NCI-H1092 treated with DMSO at 0.1 percent for 48 hours (cell line): ENCODE data around the gene TRIO.

ENCODE experiments used
- DNase-seq: peaks from one replicate; lab custom pipeline; 2025; lab: John Stamatoyannopoulos, UW

TRIO gene

GRCh38 chr5:14123551-14123950 is 19.6 kb upstream of the TRIO start:
- no peak for DNase-seq

GRCh38 chr5:14123974-14124482 is 19.1 kb upstream of the TRIO start:
- no peak for DNase-seq

DNA sequence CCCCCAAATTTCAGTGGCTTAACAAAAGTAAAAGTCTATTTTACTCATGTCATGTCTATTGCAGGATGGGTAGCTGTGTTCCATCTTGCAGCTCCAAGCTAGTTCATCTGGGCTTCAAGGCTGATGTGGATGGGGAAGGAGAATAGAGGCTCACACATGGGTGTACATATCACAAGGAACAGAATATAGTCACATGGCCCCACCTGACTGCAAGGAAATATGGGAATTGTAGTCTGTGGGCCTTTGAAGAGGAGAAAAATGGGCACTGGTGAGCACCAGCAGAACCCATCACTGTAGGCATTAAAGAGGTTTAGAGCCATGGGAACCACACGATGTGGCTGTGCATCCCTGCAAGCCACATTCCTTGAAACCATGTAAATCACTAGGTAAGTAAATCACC is 17.9 kb upstream of the TRIO start:
- no peak for DNase-seq

DNA sequence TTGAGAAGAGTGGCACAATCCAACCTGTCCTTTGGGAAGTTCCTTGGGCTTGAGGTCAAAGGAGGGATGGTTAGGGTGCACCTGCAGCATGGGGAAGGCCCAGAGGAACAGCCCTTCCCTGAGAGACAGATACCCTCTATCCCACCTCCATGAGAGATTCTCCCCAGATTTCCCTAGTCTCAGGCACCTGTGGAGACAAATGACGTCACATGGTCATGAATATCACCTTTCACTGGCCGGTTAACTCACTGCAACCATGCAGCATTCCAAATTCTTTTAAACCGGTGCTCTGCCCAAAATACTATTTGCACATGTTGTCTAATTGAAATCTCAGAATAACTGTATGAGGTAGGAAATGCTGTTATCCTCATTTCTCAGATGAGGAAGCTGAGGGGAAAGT is 15.6 kb upstream of the TRIO start:
- no peak for DNase-seq

DNA sequence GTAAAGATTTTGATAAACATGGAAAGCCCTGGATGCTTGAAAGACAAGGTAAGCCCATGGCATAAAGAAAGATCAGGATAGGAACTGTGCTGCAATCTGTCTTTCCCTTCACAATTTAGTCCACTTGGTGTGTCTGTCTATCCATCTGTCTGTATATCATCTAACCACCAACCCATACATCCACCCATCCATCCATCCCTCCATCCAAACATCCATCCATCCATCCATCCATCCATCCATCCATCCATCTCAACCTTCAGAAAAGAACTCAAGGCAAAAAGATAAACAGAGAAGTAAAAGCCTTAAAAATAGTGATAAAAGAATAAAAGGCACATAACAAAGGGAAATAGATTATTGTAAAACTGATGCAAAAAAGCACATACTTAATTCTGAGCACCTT is 15.1 kb upstream of the TRIO start:
- no peak for DNase-seq

GRCh38 chr5:14129123-14129522 is 14.0 kb upstream of the TRIO start:
- DNase-seq = no peak

DNA sequence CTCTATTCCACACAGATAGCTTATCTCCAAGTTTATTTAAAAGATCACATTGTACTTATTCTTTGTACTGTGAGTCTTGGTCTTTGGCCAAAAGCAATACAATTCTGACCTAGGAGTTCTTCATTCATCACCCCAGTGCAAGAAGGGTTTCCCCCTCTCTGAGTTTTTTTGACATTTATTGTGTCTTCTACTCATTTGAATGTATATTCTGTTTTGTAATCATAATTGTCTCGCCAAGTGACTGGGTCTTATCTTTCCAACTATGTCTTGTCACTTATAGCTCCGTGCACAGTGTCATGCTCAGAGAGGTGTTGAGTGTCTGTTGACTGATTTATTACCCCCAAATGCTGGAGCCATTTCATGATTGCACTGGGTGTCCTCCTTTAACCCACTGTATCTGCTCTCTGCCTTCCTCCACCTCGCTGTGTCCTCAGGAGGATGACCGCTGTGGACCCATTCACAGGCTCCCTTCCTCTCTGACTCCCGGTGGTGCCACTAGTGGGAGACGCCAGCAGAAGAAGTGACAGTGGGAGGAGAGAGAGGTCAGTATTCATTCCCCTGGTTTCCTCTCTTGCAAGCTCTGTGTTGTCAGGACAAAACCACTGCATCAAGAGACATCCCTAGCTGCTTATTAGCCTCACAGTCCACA is 11.2 kb upstream of the TRIO start:
- no peak for DNase-seq

- DNase-seq = no peak
These were observed 9.7 kb upstream of the TRIO start for GRCh38 chr5:14133394-14133793.

- DNase-seq = peak; percentile 8
These were observed 9.1 kb upstream of the TRIO start for GRCh38 chr5:14134083-14134482.

- no peak for DNase-seq
These were observed 8.4 kb upstream of the TRIO start for GRCh38 chr5:14134771-14135170.

- DNase-seq = no peak
These were observed 7.5 kb upstream of the TRIO start for GRCh38 chr5:14135621-14136020.

- no peak for DNase-seq
These were observed 6.9 kb upstream of the TRIO start for GRCh38 chr5:14136228-14136627.

DNA sequence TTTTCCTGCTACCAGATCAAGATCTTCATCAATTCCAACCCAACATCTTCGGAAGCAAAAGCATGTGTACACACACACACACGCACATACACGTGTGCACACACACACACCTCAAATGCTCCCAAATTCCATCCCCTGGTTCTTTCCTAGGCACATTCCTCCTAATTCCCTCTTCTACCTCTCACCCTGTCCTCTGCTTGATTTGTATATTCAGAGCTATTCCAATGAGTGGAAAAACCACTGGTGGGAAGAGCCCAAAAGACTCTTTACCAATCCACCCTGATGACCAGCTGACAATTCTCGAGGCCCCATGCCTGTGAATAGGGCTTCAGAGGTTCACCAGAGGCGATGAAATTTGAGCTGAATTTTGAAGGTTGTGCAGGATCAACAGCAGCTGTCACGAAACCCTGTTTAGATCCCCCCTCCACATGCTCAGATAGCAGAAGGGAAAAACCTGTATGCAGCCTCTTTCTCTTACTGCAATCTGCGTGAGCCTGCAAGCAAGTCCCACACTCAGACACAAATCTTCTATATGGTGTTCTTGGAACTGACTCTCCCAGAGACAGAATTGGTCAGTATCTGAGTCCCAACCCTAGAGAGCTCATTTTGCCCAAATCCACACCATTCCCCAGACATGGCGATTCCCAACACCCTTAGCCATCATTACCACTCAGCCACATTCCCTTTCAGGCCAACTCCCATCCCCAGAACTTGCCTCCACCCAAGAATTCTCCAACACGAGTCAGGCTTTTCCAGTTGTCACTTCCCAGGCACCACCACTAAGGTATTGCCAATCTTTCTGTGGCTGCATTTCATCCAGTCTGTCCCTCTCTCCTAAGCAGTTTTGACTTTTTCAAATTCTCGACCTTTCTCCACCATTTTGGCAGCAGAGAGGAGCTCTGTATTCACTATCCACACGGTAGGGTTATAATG is 4.3 kb upstream of the TRIO start:
- no peak for DNase-seq

DNA sequence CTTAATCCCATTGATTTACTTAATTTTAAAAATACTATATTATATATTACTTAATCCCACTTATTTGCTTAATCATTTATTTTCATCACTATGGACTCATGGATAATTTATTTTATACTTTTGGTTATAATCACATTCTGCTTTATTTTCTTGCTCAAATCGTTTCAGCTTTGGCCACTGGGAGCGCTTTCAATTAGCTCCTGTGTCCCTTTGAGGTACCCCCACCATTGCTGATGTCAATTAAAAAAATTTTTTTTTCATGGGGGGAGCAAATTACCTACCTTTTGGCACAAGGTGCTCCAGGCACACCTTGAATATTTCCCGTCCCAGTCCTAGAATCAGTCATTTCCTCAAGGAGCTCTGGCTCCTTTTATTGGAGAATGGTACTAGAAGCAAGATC is 1.4 kb upstream of the TRIO start:
- no peak for DNase-seq

DNA sequence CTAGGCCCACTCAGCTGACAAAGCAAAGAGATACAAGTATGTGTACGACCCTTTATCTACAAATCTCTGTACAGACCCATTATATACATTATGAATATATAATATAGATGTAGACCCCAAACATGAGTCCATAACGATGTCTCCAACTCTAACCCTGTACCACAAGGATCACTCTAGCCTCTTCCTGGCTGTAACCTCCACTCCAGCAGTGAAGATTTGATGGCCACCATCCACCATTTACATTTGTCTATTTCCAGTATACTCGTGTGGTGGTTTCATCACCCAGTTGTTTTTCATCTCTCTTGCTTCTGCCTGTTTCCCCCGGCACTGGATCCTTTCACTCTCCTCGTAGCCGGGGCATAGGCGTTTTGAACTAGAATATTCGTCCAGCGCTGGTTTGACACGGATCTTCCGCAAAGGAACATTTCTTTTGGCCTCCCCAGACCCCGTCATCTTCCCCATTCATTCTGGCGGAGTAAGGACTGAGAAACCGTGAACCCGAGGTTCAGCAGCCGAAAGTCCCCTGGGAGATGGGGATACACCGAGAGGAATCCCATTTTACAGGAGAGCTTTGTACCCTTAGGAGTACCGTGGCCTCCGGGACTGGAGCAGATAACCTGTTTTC is 828 bp upstream of the TRIO start:
- no peak for DNase-seq

DNA sequence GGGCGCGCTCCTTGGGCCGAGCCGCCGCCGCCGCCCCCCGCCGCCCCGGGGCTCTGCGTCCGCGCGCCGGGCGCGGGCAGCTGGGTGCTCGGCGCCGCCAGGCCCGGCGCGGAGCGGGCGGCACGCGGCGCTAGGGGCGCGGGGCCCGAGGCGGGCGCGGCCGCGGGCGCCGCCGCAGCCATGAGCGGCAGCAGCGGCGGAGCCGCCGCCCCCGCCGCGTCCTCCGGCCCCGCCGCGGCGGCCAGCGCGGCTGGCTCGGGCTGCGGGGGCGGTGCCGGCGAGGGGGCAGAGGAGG is 351 bp downstream of the TRIO start:
- no peak for DNase-seq

DNA sequence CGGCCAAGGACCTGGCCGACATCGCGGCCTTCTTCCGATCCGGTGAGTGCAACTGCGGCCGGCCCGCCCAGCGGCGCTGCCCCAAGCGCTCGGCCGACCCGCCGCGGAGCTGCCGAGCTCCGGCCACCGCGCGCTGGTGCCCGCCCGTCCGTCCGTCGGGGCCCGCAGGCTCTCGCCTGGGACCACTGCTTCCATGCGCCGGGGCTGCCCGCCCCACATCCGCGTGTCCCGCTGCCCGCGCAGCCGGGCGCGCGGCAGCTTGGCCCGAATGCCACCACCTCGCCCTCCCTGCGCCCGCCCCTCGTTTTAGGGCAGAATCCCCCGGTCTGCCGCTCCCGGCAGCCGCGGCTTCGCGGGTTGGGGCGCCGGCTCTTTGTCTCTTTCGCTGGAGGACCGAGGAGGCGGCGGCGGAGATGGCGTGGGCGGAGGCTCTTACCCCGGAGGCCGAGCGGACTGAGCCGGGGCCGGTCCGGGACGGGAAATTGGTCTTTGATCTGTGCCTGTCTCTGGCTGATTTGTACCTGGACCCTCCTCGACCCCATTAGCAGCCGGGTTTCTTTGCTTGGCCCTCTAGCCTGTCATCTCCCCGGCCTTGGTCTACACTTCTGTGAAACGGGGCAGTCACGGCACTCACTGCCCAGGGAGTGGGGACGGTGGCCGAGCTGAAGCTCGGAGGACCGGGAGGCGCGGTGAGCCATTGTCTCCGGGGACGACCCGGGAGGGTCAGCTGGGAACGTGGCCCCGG is 871 bp downstream of the TRIO start:
- DNase-seq = peak; percentile 37

DNA sequence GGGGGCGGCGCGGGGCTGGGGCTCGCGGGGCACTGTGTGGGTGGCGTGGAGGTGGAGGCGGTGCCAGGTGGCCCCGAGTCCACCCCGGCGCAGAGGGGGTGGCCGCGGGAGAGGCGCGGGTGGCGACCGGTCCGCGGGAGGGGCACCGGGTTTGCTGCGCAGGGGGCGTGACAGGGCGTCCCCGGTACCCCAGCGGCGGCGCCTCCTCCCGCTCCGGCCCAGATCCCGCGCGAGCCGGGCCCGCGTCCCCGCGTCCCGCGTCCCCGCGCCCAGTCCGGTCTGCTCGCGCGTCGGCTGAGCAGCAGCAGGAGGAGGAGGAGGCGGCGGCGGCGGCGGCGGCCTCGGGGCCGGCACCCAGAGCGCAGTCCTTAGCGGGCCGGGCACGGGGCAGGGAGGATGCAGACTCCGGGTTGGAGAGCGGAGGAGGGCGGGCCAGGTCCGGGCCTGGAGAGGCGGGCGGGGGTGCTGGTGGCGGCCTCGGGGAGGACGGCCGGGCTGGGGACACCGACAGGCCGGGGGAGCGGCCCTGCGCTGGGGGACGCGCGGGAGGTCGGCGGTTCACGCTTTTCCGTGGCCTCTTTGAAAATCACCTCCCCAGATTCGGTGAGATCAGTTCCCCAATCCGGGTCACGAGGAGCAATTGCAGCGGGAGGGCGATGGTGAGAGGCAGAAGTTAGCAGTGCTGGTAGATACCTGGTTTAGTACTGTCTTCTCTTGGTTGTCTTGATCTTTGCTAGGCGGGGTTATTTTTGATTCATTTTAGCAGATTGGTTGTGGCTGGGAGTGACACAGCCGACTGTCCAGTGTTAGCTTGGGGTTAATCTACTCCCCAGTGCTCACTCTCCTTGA is 1.7 kb downstream of the TRIO start:
- peak; percentile 30 for DNase-seq

- DNase-seq = no peak
These were observed 2.5 kb downstream of the TRIO start for GRCh38 chr5:14145435-14146334.

DNA sequence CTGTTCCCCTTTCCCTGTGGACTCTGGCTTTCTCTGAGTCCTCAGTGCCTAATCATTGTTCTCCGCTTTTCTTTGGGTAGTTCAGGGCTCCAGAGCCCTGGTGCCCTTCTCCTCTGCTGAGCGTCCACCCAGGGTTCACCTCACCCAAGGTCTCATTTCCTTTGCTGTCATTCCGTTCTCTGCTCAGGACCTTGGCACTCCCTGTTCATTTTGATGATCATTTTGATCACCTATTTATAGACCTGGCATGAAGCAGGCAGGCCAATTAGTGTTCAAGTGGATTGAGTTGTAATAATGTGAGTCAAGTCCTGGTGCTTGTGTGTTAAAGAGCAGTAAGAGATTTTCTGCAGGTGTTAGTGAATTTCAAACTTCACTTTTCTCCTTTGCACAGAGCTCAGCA is 3.6 kb downstream of the TRIO start:
- no peak for DNase-seq
